Measurements from ENCODE around the gene SLC34A2.
"Not testable (repeated sequence)": the region's sequence is repeated elsewhere in the genome, so short reads cannot be mapped to it uniquely, and the experiment has no call there.

The SLC34A2 gene, protein sequence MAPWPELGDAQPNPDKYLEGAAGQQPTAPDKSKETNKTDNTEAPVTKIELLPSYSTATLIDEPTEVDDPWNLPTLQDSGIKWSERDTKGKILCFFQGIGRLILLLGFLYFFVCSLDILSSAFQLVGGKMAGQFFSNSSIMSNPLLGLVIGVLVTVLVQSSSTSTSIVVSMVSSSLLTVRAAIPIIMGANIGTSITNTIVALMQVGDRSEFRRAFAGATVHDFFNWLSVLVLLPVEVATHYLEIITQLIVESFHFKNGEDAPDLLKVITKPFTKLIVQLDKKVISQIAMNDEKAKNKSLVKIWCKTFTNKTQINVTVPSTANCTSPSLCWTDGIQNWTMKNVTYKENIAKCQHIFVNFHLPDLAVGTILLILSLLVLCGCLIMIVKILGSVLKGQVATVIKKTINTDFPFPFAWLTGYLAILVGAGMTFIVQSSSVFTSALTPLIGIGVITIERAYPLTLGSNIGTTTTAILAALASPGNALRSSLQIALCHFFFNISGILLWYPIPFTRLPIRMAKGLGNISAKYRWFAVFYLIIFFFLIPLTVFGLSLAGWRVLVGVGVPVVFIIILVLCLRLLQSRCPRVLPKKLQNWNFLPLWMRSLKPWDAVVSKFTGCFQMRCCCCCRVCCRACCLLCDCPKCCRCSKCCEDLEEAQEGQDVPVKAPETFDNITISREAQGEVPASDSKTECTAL

DNA sequence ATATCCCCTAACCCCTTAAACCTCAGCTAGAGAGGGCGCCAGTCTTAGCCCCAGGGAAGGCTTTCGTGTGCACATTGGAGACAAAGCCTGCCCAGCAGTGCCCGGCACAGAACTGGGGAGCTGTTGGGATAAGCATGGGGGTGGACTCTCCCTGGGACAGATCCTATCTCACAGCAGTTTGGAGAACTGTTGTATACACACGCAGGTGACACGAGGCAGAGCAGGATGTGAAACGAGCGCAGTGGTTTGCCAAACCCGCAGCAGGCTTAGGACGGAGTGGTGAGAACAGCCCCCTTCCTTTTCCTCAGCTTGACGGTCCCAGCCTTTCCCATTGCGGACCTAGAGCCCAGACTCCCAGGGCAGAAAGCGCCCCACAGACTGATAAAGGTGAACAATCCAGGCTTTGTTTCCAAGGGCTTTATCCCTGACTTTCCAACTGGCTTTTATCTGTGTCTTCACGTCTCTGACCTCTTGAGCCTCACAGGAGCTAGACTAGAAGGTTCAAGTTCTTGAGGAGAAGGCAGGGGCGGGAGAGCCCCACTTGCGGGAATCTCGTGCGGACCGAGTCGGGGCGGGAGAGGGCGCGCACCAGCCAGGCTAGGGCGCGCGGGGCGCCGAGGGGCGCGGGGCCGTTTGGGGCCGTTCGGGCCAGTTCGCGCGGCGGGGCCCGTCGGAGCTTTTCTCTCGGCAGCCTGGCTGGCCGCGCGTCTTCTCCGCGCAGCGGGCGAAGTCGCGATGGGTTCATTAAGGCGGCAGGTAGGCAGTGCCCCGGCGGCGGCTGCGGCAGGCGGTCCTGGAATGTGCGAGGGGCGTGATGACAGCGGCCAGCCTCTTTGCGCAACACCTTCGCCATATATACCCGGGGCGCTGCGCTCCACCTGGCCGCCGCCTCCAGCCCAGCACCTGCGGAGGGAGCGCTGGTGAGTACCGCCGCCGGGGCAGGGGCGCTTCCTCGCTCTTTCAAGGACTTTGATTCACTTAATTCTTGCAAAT lies at the start of gene SLC34A2:
Gene SLC34A2, plus strand, starts transcription at position 881 of the 993 bp plus-strand sequence. CDS start 6,650 bp downstream, outside the sequence.
- H3K4me3 ChIP-seq (ENCODE audit: low read depth, low read length): peak within 1 kb of the TSS; percentile 8

DNA sequence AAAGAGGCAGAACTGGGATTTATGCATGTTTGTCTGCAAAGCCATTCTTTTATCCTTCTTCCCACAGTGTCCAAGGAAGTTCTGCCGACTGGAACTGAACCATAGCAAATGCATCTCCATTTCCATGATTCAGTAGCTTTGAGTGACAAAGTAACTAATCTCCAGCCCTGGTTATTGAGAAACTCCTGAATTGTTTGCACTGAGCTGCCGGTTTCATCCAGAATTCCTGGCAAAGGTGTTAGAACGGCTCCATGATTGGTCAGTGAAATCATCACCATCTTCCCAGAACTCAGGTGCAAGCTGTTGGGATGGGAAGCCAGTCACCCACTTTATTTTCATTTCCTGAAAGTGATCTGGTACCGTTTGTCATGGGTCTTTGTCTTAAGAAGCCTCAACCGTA lies 47.0 kb upstream of the SLC34A2 start:
- no peak overlapping the region for H3K4me3 ChIP-seq (ENCODE audit: low read depth, low read length)

DNA sequence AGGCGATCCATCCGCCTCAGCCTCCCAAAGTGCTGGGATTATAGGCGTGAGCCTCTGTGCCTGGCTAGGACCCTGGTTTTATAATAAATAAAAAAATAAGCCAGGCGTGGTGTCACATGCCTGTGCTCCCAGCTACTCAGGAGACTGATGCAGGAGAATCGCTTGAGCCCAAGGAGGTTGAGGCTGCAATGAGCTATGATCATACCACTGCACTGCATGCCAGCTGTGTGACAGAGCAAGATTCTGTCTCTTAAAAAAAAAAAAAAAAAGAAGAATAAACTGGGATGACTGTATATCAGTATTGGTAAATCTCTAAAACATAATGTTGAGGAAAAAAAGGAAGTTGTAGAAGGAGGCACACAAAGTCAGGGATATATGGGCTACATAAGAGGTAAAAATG lies 45.7 kb upstream of the SLC34A2 start:
- H3K4me3 ChIP-seq (ENCODE audit: low read depth, low read length): no peak overlapping the region

DNA sequence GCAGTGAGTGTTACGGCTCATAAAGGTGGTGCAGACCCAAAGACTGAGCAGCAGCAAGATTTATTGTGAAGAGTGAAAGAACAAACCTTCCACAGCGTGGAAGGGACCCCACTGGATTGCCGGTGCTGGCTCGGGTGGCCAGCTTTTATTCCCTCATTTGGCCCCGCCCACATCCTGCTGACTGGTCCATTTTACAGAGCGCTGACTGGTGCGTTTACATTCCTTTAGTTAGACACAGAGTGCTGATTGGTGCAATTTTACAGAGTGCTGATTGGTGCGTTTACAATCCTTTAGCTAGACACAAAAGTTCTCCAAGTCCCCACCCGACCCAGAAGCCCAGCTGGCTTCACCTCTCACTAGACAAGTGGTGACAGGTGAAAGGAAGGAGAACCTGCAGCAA lies 42.0 kb upstream of the SLC34A2 start:
- H3K4me3 ChIP-seq (ENCODE audit: low read depth, low read length): not testable (repeated sequence)

DNA sequence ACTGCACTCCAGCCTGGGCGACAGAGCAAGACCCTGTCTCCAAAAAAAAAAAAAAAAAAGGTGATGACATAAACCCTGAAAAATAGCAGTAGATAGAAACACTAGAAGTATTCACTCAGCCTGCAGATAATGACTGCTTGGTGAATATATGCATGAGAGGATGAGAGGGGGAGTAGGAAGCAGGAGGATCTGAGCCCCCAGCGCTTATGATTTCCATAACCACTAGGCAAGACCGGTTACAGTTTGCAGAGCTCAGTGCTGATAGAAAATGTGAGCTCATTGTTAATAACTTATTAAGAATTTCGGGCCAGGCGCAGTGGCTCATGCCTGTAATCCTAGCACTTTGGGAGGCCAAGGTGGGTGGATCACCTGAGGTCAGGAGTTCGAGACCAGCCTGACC lies 40.8 kb upstream of the SLC34A2 start:
- H3K4me3 ChIP-seq (ENCODE audit: low read depth, low read length): no peak overlapping the region

DNA sequence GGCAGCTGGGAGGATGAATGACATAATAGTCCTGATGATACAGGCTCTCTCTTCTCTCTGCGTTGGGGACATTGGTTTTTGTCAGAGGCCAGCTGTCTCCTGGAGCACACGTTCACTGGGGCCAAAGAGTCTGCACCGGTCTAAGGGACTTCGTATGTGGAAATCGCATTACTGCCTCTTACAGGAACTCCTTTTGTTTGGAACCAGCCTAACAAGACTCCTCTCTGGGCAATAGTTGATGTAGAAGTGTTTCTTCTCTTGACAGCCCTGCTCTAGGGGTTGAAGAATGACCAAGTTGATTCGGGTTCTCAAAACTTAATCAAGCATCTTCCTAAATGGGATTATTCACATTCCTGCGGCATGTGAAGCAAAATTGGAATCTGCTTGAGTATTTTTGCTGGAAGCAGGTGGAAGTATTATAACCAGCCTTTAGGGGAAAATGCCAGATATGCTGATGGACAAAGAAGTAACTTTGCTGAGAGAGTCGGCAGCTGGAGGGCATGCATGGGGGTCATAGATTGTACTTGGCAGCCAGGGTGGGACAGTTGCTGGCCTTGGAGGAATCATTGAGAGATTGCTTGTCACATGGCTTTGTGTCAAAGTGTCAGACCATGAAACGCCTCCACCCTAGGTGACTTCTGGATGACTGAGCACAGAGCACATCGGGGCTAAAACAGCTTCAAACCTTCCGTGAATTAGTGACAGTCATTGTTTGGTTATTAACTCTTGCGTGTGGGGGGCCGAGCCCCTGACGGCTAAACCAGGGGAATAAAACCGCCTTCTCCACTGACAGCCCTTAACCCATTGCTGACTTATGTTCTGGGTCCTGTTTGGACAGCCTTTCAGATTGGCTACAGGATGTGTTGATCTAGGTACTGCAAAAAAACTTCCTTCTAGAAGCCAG lies 34.4 kb upstream of the SLC34A2 start:
- no peak overlapping the region for H3K4me3 ChIP-seq (ENCODE audit: low read depth, low read length)

DNA sequence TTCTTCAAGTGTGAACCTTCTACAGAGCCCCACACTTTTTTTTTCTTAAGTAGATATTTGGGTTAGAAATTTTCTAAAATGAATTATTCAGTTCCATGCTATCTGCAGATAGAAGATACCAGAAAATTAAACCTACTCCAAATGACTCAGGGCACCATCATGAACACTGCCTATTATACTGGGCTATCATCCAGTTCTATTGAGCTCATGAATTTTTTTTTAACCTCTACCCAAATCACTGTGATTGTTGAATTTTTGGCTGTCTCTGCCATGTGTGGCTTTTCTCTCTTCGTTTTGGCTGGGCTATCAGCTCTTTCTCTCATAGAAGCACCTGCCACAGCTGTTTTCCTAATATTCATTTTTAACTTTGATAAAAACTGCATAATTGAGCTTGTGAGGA lies 31.0 kb upstream of the SLC34A2 start:
- H3K4me3 ChIP-seq (ENCODE audit: low read depth, low read length): no peak overlapping the region

DNA sequence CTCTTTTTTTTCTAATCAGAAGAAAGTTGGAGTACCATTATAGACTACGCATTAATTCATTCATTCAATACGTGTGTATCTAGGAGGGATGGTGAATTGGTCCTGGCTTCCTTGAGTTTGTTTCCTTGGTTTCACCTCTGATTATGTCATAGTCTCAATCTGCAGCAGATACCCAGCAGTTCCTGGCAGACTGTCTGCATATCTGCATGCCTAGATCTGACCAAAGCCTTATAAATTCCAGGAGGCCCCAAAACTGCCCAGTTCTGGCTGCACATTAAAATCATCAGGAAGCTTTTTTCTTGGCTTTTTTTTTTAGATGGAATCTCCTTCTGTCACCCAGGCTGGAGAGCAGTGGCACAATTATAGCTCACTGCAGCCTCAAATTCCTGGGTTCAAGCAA lies 27.2 kb upstream of the SLC34A2 start:
- no peak overlapping the region for H3K4me3 ChIP-seq (ENCODE audit: low read depth, low read length)

DNA sequence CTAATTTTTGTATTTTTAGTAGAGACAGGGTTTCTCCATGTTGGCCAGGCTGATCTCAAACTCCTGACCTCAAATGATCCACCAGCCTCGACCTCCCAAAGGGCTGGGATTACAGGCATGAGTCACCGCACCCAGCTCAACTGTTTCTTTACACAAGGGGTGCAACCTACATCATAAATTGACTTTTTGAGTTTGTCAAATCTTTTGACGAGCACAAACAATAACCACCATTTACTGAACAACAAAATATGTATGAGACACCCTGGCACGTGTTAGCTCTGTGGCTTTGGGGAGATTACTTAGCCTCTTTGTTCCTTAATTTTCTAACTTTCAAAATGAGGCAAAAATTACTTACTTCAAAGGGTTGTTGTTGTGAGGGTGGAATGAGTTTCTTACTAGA lies 23.5 kb upstream of the SLC34A2 start:
- H3K4me3 ChIP-seq (ENCODE audit: low read depth, low read length): no peak overlapping the region

DNA sequence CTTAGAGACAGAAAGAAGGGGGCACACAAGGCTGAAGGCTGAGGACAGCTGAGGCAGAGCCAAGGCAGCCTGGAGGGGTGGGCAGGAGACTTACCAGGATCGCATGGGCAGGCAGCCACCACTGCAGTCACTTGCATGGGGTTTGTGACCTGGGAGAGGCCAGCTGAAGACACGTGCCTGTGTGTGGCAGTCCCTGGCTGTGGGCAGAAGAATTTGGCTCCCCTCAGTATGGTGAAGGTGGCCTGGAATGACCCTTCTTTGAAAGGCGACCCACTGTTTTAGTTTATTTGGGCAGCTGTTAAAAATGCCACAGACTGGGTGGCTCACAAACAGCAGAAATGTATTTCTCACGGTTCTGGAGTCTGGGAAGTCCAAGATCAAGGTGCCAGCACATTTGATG lies 22.1 kb upstream of the SLC34A2 start:
- H3K4me3 ChIP-seq (ENCODE audit: low read depth, low read length): no peak overlapping the region

DNA sequence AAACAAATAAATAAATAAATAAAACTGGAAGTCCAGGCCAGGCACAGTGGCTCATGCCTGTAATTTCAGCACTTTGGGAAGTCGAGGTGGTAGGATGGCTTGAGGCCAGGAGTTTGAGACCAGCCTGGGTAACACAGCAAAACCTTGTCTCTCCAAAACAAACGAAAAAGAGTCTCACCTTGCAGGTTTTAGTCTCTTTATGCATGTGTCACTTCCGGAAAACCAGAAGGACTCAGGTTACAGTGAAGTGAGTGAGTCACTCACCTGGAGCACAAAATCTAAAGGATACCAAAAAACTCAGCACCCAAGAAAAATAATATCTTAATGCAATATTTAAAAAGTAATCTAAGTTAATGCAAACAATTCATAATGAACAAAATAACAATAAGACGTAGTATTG lies 20.1 kb upstream of the SLC34A2 start:
- H3K4me3 ChIP-seq (ENCODE audit: low read depth, low read length): no peak overlapping the region

DNA sequence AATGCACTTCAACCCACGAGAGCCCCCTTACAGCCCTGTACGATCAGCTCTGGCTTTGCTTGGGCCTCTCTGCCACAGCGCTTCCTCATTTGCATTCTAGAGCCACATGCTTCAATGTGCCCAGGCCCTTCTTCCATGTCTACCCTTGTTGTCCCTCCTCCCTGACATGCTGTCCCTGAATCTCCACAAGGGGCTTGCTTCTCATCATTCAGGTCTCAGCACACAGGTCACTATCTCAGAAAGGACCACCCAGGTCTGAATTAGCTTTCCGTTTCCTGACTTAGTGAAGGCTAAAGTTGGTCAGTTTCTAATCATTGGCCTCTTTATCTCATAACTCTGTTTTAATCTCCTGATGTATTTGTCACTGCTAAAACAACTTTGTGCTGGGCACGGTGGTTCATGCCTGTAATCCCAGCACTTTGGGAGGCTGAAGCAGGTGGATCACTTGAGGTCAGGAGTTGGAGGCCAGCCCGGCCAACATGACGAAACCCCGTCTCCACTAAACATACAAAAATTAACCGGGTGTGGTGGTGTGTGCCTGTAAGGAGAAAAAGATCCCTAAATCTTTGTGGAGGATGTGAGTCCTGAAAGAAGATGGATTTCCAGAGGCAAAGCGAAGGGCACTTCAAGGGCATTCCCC lies 17.9 kb upstream of the SLC34A2 start:
- no peak overlapping the region for H3K4me3 ChIP-seq (ENCODE audit: low read depth, low read length)

DNA sequence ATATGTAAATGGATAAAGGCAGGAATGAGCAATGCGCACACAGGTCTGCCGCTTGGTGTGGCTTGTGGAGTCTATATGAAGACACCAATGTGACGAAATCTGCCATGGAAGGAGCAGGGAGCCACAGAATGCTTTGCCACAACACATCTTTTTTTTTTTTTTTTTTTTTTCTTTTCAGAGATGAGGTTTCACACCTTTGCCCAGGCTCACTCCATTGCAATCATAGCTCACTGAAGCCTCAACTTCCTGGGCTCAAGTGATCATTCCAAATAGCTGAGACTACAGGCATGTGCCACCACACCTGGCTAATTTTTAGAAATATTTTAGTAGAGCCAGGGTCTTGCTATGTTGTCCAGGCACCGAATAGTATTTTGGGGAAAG lies 17.4 kb upstream of the SLC34A2 start:
- no peak overlapping the region for H3K4me3 ChIP-seq (ENCODE audit: low read depth, low read length)

DNA sequence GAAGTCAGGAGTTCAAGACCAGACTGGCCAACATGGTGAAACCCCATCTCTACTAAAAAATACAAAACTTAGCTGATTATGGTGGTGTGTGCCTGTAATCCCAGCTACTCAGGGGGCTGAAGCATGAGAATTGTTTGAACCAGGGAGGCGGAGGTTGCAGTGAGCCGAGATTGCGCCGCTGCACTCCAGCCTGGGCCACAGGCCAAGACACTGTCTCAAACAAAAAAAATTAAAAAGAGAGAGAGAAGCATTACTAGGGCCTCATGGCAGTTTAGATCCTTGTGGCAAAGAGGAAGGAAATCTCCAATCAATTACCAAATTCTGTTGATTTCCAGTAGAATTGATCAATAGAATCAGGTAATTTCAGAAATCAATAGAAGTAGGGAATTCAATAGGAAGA lies 16.8 kb upstream of the SLC34A2 start:
- no peak overlapping the region for H3K4me3 ChIP-seq (ENCODE audit: low read depth, low read length)

DNA sequence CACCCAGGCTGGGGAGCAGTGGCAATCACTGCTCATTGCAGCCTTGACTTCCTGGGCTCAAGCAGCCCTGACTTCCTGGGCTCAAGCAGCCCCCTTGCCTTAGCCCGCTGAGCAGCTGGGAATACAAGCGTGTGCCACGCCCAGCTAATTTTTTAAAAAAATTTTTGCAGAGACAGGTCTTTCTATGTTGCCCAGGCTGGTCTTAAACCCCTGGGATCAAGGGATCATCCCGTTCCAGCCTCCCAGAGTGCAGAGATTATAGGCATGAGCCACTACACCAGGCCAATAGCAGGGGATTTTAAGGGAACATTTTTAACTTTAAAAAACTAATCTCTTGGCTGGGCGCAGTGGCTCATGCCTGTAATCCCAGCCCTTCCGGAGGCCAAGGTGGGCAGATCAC lies 5.3 kb upstream of the SLC34A2 start:
- no peak overlapping the region for H3K4me3 ChIP-seq (ENCODE audit: low read depth, low read length)

DNA sequence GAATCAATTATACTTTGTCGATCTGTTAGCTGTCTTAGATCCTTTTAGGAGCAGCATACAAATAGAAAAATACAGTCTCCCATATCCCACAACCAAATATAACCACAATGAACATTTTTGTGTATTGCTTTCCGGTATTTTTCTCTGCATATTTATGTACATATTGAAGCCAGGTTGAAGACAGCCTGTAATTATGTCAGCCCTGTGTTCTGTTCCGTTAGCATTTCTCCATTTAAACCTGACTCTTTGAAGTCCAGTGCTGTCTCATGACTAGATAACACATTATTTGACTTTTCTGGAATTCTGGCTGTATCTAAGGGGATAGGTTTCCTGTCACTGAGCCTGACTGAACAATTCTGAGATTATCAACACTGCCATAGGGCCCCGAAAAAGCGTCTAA lies 4.0 kb upstream of the SLC34A2 start:
- H3K4me3 ChIP-seq (ENCODE audit: low read depth, low read length): no peak overlapping the region

DNA sequence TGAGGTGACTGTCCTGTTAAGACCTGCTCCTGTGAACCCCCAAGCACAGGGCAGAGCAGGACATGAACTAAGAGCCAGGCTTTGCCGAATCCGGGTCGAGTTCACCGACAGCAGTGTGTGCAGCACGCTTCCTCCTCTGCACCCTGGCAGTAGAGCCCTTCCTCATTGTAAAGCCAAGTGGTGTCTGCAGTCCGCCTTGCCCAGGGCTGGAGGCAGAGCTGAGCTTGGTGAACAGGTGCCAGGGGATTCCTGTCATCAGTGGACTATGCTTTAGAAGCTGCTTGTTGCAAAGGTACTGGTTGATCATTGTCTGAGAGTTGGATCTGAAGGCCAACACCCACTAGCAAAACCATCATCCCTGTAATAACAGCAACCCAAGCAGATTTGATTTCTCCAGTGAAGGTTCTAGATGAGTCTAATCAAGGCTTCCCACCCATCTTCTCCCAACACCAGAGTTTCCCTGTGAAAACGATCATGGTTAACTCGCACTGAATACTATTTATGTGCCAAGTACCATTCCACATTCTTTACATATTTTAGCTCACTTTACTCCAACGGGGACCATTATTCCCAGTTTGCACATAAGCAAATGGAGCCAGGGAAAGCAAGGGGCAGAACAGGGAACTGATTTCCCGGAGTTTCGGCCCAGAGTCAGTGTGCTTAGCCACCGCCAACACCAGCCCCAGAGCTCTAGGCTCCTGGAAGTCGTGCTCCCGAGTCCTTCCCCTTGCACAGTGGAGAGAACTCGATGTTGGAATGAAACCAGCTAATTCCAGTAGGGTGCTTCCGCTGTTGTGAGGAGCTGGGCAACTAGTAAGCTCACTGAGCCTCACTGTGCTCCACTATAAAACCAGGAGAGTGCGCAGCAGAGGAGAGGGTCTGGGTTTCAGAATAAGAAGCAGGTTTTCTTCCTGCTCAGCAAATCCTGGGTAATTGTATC lies 1.4 kb upstream of the SLC34A2 start:
- no peak overlapping the region for H3K4me3 ChIP-seq (ENCODE audit: low read depth, low read length)

DNA sequence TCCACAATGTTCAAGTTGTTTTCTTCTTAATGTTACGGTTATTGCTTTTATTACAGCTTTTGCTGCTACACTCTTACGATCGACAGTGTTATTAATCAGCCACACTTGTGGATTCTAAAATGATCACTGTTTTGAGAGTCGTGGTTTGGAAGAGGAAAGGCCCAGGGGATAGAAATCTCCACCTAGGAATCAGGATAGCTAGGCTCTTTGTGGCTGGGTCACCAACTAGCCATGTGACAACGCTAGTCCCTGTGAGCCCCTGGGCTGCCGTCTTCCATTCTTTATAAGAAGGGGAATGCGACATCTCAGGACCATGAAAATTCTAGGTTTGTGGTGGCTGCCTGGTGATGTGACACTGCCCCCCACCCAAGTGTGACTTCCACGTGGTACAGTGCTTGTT lies 380 bp downstream of the SLC34A2 start:
- H3K4me3 ChIP-seq (ENCODE audit: low read depth, low read length): no peak overlapping the region

DNA sequence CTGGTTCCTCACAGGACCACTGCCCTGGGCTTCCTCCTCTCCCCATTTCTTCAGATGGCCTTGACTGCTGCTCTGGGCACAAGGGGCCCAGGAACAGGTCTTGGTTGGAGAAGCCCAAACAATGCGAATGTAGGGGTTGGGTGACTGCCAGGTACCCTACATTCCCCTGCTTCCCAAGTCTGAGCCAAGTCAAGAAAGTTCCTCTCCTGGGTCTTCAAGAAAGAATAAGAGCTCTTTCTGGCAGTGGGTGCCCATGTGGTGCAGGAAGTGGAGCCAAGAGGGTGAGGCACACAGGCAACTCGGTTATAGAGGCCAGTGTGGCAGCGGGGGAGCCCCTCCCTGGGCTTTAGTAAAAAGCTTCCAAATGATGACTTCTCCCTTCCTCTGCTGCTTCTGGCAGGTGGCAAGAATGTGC lies 2.7 kb downstream of the SLC34A2 start:
- no peak overlapping the region for H3K4me3 ChIP-seq (ENCODE audit: low read depth, low read length)
